Activated CD4-positive, CD25-positive, alpha-beta regulatory T cell treated with anti-CD3 and anti-CD28 coated beads, Interleukin-2, amount 50 U/mL, for 16 hours (primary cell): ENCODE data around the gene FAM20C.

Source experiments
- DNase-seq: peaks from one replicate; pipeline ENCODE4 v3.0.0-alpha.2; 2020; ENCODE audit warnings: low read depth, low spot score

Gene FAM20C

GRCh38 chr7:191981-192649 is at the start of gene FAM20C:
FAM20C (plus strand) TSS chr7:192571; CDS start chr7:193200, 629 bp downstream.
- DNase-seq, result no peak

GRCh38 chr7:143145-143751 is 49.1 kb upstream of the FAM20C start:
- DNase-seq, result no peak

- no peak for DNase-seq
Observed at GRCh38 chr7:143811-144453, 48.4 kb upstream of the FAM20C start.

- DNase-seq, result no peak
Observed at GRCh38 chr7:144454-144826, 47.9 kb upstream of the FAM20C start.

- no peak for DNase-seq
Observed at GRCh38 chr7:145863-146262, 46.5 kb upstream of the FAM20C start.

GRCh38 chr7:148543-148931 is 43.8 kb upstream of the FAM20C start:
- DNase-seq, result no peak

- DNase-seq, result peak; percentile 91
Observed at GRCh38 chr7:148932-149790, 43.2 kb upstream of the FAM20C start.

- peak; percentile 12 for DNase-seq
Observed at GRCh38 chr7:149791-150636, 42.4 kb upstream of the FAM20C start.

- DNase-seq, result no peak
Observed at GRCh38 chr7:150811-151221, 41.6 kb upstream of the FAM20C start.

- no peak for DNase-seq
Observed at GRCh38 chr7:151346-152050, 40.9 kb upstream of the FAM20C start.

- no peak for DNase-seq
Observed at GRCh38 chr7:152702-153391, 39.5 kb upstream of the FAM20C start.

GRCh38 chr7:153604-154003 is 38.8 kb upstream of the FAM20C start:
- no peak for DNase-seq

- DNase-seq, result no peak
Observed at GRCh38 chr7:154096-154799, 38.1 kb upstream of the FAM20C start.

- no peak for DNase-seq
Observed at GRCh38 chr7:155469-155900, 36.9 kb upstream of the FAM20C start.

- no peak for DNase-seq
Observed at GRCh38 chr7:156111-157007, 36.0 kb upstream of the FAM20C start.

- DNase-seq, result no peak
Observed at GRCh38 chr7:157008-157310, 35.4 kb upstream of the FAM20C start.

- no peak for DNase-seq
Observed at GRCh38 chr7:157771-158625, 34.4 kb upstream of the FAM20C start.

GRCh38 chr7:158771-159170 is 33.6 kb upstream of the FAM20C start:
- DNase-seq, result no peak
